Vagina (tissue), 2 donors: ENCODE data around the gene IL23R. TPM values are rescaled to one million over a fixed set of nuclear protein-coding genes. Genes with fewer than 3 reads are reported as not detected.

Experiments used
- DNase-seq, 2 donors: peaks; one replicate each; pipeline ENCODE4 v3.0.0-alpha.2; 2017; ENCODE audit errors: extremely low spot score in 2 of 2
- H3K27ac ChIP-seq: fragments of 200-600 bp; sonication (generic); one replicate; pipeline ENCODE4 v1.5.1; 2019
- H3K27me3 ChIP-seq: fragments of 200-600 bp; sonication (generic); one replicate; pipeline ENCODE4 v1.5.1; 2019
- H3K36me3 ChIP-seq, 2 donors: fragments of 200-600 bp; sonication (generic); one replicate each; pipeline ENCODE4 v1.5.1; 2017 to 2019
- H3K4me1 ChIP-seq: fragments of 200-600 bp; sonication (generic); one replicate; pipeline ENCODE4 v1.5.1; 2019
- H3K4me3 ChIP-seq, 2 donors: fragments of 200-600 bp; sonication (generic); 1 replicate in 1 of 2; 2 replicates in 1 of 2; pipeline ENCODE4 v1.5.1; 2016 to 2019
- H3K9me3 ChIP-seq: fragments of 200-600 bp; sonication (generic); one replicate; pipeline ENCODE4 v1.5.1; 2019
- POLR2A ChIP-seq, 2 donors: fragments of 450-650 bp; IDR thresholded peaks; one replicate each; pipeline ENCODE4 v1.6.1; 2017; ENCODE audit warnings: antibody characterized with exemption in 2 of 2, mild to moderate bottlenecking in 2 of 2, moderate library complexity in 2 of 2
- POLR2AphosphoS5 ChIP-seq, 2 donors: sonication (generic); formaldehyde crosslinking; IDR thresholded peaks; one replicate each; pipeline ENCODE4 v1.9.0; 2017; ENCODE audit warnings: antibody characterized with exemption in 2 of 2, mild to moderate bottlenecking in 2 of 2, low read depth in 1 of 2; ENCODE audit not compliant: insufficient read depth in 1 of 2
- intact Hi-C: fragments of 100-400 bp; cut with DNase I; formaldehyde crosslinking; loops from one replicate; pipeline ENCODE4 v1.15.1; 2023
- total RNA-seq: library from RNA; depleted of rRNA; stranded (reverse); fragments of >200 nt; gene quantifications from one replicate; pipeline ENCODE4 v1.2.3, GENCODE V29; 2016
- TF ChIP-seq, protein P1 (sequence below), 3 experiments: fragments of 450-650 bp in 2 of 3; fragments of 200-600 bp in 1 of 3; sonication (generic) in 1 of 3; IDR thresholded peaks; one replicate each; pipeline ENCODE4 v1.5.1; 2017 to 2019; ENCODE audit warnings: antibody characterized with exemption in 3 of 3, mild to moderate bottlenecking in 2 of 3, moderate library complexity in 2 of 3

Gene IL23R
- total RNA-seq, 1 donor from 2014 or later, result not detected

DNA sequence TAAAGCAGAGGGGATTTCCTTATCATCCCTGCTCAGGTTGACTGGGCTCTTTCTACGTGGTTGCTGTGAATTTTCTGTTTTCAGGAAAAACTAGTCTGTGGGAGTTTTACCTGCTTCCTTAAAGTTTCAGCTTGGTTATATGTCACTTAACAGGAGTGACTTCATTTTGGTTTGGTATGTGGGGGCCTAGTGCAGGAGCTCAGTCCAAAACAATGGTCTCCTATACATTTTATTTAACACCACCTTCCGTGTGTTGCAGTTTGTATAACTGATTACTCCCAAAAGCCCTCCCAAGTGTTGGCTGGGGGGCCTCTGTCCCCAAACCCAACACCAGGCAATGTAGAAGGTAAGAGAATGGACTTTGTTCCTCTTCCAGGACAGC, 5.3 kb downstream of the IL23R start:
- no peak overlapping the region for H3K27ac ChIP-seq
- H3K9me3 ChIP-seq, result no peaks in the 10 kb centered on the region
- no peaks in the 10 kb centered on the region for H3K27me3 ChIP-seq
- H3K4me3 ChIP-seq, result no peak overlapping the region
- DNase-seq, result no peak
- intact Hi-C loops, result no loop called here
- H3K4me1 ChIP-seq, result no peaks in the 10 kb centered on the region
- no peaks in the 10 kb centered on the region for H3K36me3 ChIP-seq
- TF ChIP-seq, protein P1, sequence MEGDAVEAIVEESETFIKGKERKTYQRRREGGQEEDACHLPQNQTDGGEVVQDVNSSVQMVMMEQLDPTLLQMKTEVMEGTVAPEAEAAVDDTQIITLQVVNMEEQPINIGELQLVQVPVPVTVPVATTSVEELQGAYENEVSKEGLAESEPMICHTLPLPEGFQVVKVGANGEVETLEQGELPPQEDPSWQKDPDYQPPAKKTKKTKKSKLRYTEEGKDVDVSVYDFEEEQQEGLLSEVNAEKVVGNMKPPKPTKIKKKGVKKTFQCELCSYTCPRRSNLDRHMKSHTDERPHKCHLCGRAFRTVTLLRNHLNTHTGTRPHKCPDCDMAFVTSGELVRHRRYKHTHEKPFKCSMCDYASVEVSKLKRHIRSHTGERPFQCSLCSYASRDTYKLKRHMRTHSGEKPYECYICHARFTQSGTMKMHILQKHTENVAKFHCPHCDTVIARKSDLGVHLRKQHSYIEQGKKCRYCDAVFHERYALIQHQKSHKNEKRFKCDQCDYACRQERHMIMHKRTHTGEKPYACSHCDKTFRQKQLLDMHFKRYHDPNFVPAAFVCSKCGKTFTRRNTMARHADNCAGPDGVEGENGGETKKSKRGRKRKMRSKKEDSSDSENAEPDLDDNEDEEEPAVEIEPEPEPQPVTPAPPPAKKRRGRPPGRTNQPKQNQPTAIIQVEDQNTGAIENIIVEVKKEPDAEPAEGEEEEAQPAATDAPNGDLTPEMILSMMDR (IDR thresholded peaks at IDR 0.05), result no peak
- TF ChIP-seq POLR2AphosphoS5 (IDR thresholded peaks at IDR 0.05; ENCODE audit: insufficient read depth in 1 of 2, low read depth in 1 of 2), result no peak

DNA sequence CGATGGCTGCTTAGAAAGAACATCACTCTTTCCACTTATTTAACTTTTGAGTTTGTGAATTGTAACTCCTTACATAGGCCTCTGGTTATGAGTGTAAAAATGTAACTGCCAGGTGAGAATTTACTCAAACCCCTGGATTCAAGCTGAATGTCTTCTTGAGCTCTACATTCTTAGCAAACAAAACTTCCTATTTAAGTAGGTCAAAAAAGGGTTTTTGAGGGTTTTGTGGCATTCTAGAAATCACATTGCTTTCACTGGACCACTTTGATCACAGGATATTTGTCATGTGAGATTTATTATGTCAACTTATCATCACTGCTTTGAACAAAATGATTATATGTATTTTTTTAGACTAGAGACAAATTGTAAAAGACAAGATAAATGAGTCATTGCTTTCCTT, 5.7 kb downstream of the IL23R start:
- Histone ChIP-seq H3K9me3 (no peaks in the 10 kb centered on the region), H3K4me1 (no peaks in the 10 kb centered on the region), H3K4me3 (no peak overlapping the region), H3K27ac (no peak overlapping the region), H3K36me3 (no peaks in the 10 kb centered on the region), H3K27me3 (no peaks in the 10 kb centered on the region)
- no peak for DNase-seq
- TF ChIP-seq POLR2AphosphoS5 (IDR thresholded peaks at IDR 0.05; ENCODE audit: insufficient read depth in 1 of 2, low read depth in 1 of 2) (no peak), POLR2A (IDR thresholded peaks at IDR 0.05) (no peak)
- TF ChIP-seq, protein P1 (IDR thresholded peaks at IDR 0.05), result no peak
- intact Hi-C loops, result no loop called here

DNA sequence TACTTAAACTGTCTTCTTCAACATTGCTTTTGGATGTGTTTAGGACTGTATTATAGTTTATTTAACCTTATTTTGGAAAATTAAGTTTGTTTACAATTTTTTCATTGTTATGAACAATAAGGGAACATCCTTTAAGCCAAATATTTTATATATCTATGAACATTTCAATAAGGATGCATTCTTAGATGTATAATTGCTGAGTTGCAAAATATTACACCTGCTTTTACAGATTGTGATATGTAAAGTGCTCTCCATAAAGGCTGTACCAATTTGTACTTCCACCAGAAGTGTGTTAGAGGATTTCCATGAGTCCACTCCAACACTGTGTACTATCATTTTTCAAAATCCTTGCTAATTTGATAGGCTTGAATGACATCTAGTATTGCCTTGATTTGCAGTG, 7.7 kb downstream of the IL23R start:
- H3K4me3 ChIP-seq, result no peak overlapping the region
- TF ChIP-seq POLR2A (IDR thresholded peaks at IDR 0.05), result no peak
- TF ChIP-seq, protein P1 (IDR thresholded peaks at IDR 0.05), result no peak
- no peak for TF ChIP-seq POLR2AphosphoS5 (IDR thresholded peaks at IDR 0.05; ENCODE audit: insufficient read depth in 1 of 2, low read depth in 1 of 2)
- H3K27ac ChIP-seq, result no peak overlapping the region
- no peak for DNase-seq
- no peaks in the 10 kb centered on the region for H3K36me3 ChIP-seq
- H3K9me3 ChIP-seq, result no peaks in the 10 kb centered on the region
- no peaks in the 10 kb centered on the region for H3K4me1 ChIP-seq
- intact Hi-C loops, result no loop called here
- no peaks in the 10 kb centered on the region for H3K27me3 ChIP-seq

DNA sequence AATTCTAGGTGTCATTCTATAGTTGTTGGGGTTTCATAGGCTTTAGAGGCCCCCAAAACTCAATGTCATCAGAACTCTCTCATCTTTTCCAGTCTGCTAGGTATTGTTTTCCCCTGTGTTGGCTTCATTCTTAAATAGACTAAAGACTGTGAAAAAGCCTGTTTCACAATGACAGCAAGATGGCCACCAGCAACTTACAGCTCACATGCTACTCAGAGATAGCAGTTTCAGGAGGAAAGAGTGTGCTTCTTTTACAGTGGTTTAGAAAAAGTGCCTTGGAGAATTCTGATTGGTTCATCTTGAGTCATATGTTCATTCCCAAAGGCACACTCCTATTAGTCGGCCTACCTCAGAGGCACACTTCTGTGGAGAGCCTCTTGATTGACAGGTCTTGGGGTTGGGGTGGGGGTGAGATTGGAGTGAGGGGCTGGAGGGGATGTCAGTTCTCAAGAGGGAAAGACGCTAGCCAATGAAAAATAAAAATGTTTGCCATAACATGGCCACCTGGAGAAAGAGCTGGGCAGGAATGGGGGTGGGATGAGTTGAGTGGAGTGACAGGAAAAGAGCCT, 8.5 kb downstream of the IL23R start:
- DNase-seq, result no peak

DNA sequence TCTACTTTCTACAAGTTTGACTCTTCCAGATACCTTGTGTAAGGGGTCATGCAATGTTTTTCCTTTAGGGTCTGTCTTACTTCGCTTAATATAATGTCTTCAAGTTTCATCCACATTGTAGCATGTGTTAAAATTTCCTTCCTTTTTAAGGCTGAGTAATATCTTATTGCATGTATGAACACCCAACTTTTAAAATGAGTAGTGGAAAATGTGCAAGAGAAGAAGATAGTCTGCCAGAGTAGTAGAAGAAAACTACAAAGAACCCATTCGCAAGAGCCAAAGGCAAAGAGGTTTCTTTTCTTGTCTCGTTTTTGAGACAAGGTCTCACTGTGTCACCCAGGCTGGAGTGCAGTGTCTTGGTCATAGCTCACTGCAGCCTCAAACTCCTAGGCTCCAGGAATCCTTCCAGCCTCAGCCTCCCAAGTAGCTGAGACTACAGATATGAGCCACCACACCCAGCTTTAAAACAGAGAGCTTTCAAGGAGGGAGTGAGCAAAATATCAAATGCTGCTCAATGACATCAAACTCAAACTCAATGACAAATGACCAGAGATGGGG, 9.4 kb downstream of the IL23R start:
- intact Hi-C loops, result no loop called here
- TF ChIP-seq POLR2AphosphoS5 (IDR thresholded peaks at IDR 0.05; ENCODE audit: insufficient read depth in 1 of 2, low read depth in 1 of 2) (no peak), POLR2A (IDR thresholded peaks at IDR 0.05) (no peak)
- TF ChIP-seq, protein P1 (IDR thresholded peaks at IDR 0.05), result no peak
- no peaks in the 10 kb centered on the region for H3K27me3 ChIP-seq
- H3K9me3 ChIP-seq, result no peaks in the 10 kb centered on the region
- no peak for DNase-seq
- no peak overlapping the region for H3K27ac ChIP-seq
- H3K4me1 ChIP-seq, result no peaks in the 10 kb centered on the region
- no peak overlapping the region for H3K4me3 ChIP-seq
- no peaks in the 10 kb centered on the region for H3K36me3 ChIP-seq

More for the DNA sequence above, 8.5 kb downstream of the IL23R start:
- intact Hi-C loops, result no loop called here
- Histone ChIP-seq H3K4me1 (no peaks in the 10 kb centered on the region), H3K36me3 (no peaks in the 10 kb centered on the region), H3K9me3 (no peaks in the 10 kb centered on the region), H3K27me3 (no peaks in the 10 kb centered on the region), H3K4me3 (no peak overlapping the region), H3K27ac (no peak overlapping the region)
- TF ChIP-seq, protein P1 (IDR thresholded peaks at IDR 0.05), result no peak
- no peak for TF ChIP-seq POLR2A (IDR thresholded peaks at IDR 0.05)
- no peak for TF ChIP-seq POLR2AphosphoS5 (IDR thresholded peaks at IDR 0.05; ENCODE audit: insufficient read depth in 1 of 2, low read depth in 1 of 2)
